Heart left ventricle (tissue), 16 donors: ENCODE results near the gene ATP1A4. TPM values are rescaled to one million over a fixed set of nuclear protein-coding genes. Genes with fewer than 3 reads are reported as not detected.

ENCODE experiments used
- ATAC-seq, 4 donors: fragments of 200-7000 bp; cut with Tn5 transposase; one replicate each; pipeline ENCODE4 v1.9.1; 2020 to 2022; ENCODE audit warnings: moderate library complexity in 4 of 4, mild to moderate bottlenecking in 3 of 4, moderate number of reproducible peaks in 1 of 4
- DNase-seq, 5 donors: peaks; one replicate each; pipeline ENCODE4 v3.0.0-alpha.2; 2020
- H3K27ac ChIP-seq, 12 donors: fragments of 200-600 bp; sonication (generic) in 4 of 12; one replicate each; pipeline versions ENCODE4 v1.5.0 to v1.8.0; 2016 to 2022; ENCODE audit warnings: mild to moderate bottlenecking in 2 of 12
- H3K27me3 ChIP-seq, 9 donors: fragments of 200-600 bp; sonication (generic) in 2 of 9; one replicate each; pipeline versions ENCODE4 v1.5.1 to v1.8.0; 2016 to 2022; ENCODE audit warnings: mild to moderate bottlenecking in 3 of 9
- H3K36me3 ChIP-seq, 9 donors: fragments of 200-600 bp; sonication (generic) in 2 of 9; one replicate each; pipeline versions ENCODE4 v1.5.0 to v1.8.0; 2018 to 2022; ENCODE audit warnings: mild to moderate bottlenecking in 2 of 9
- H3K4me1 ChIP-seq, 12 donors: fragments of 200-600 bp; sonication (generic) in 4 of 12; one replicate each; pipeline versions ENCODE4 v1.5.0 to v1.8.0; 2016 to 2022; ENCODE audit warnings: mild to moderate bottlenecking in 3 of 12
- H3K4me3 ChIP-seq, 12 donors: fragments of 200-600 bp; sonication (generic) in 4 of 12; one replicate each; pipeline versions ENCODE4 v1.5.0 to v1.8.0; 2017 to 2022; ENCODE audit warnings: mild to moderate bottlenecking in 9 of 12, moderate library complexity in 4 of 12
- H3K9me3 ChIP-seq, 12 donors: fragments of 200-600 bp; sonication (generic) in 4 of 12; one replicate each; pipeline versions ENCODE4 v1.5.0 to v1.8.0; 2016 to 2022; ENCODE audit warnings: mild to moderate bottlenecking in 1 of 12
- POLR2A ChIP-seq, 2 donors: fragments of 450-650 bp; IDR thresholded peaks; one replicate each; pipeline ENCODE4 v1.6.1; 2017; ENCODE audit warnings: antibody characterized with exemption in 2 of 2, mild to moderate bottlenecking in 2 of 2, moderate library complexity in 2 of 2
- WGBS, 4 donors: extraction: QIAGEN DNeasy Blood & Tissue Kit in 2 of 4; methylation state at CpG; one replicate each; pipeline versions ENCODE4 v1.1.5 to v1.1.7; 2013 to 2018; 5-methylcytosine and 5-hydroxymethylcytosine counted together
- intact Hi-C, 10 donors: fragments of 100-400 bp; cut with DNase I; formaldehyde crosslinking; loops; one replicate each; pipeline versions ENCODE4 v1.11.1 to v1.14.2; 2022
- polyA plus RNA-seq, 2 donors: library from polyadenylated mRNA; stranded (reverse); fragments of 200-250 nt; gene quantifications; one replicate each; pipeline ENCODE4 v1.2.3, GENCODE V29; 2013
- total RNA-seq, 9 donors: library from RNA; depleted of rRNA in 2 of 9; stranded (reverse); fragments of >200 nt in 2 of 9; fragmentation: NEBNext Ultra II Directional in 3 of 9; extraction: Animal tissue kit (Norgen Biotek cat#: 25700) in 3 of 9; gene quantifications; one replicate each; pipeline versions ENCODE4 v1.1.0 to v1.2.4, GENCODE V29; 2016 to 2023
- TF ChIP-seq, protein P1 (sequence below), 12 donors: fragments of 200-600 bp; sonication (generic) in 4 of 12; IDR thresholded peaks; one replicate each; pipeline versions ENCODE4 v1.5.0 to v1.8.0; 2018 to 2022; ENCODE audit warnings: antibody characterized with exemption in 12 of 12, mild to moderate bottlenecking in 5 of 12
- donor health status: ischemic (EF 13 %, LVEDD 7.1; RV severe dilation, severe dysfunction).
- donor health status: healthy with polysubstance abuse.
- donor health status: DM: no; HTN: yes; CAD: no.
- donor health status: DM: no; HTN: no; CAD: no.
- donor health status: ischemic (EF 25% LVEDD 6.9; RV normal size, moderate dysfunction).
- donor health status: ischemic (EF 25% LVEDD 5.7; RV mildly dilated, moderate dysfunction).
- donor health status: healthy.
- donor health status: DM: yes; HTN: yes; CAD: no.
- donor health status: ischemic (EF 35%, LVEDD 5.7; RV mildly dilated, moderate dysfunction).
- donor health status: nonischemic (EF 11% LVEDD 7.7; RV severe dilation, severe dysfunction).
- donor health status: DM: yes; HTN: yes; CAD: no.
- donor health status: PGD.
- donor health status: ischemic (EF 29% LVEDD 5.4; RV normal size, mild dysfunction).
- donor health status: nonischemic (EF 23%, LVEDD 6.1; RV moderate dilation, normal function).

The ATP1A4 gene
- total and polyA plus RNA-seq, 11 donors, result 0.09 to 1.3 (median 0.25) TPM; not detected in 6

- Histone ChIP-seq H3K4me1 (peaks cover 0 to 84% (median 37%) of the 10 kb centered on the region in 12 donors), H3K27ac (peak overlapping the region; percentile 11 to 95 (median 81)), H3K36me3 (peaks cover 0 to 91% (median 53%) of the 10 kb centered on the region in 9 donors), H3K9me3 (no peaks in the 10 kb centered on the region), H3K27me3 (no peaks in the 10 kb centered on the region), H3K4me3 (no peak overlapping the region)
- no peak for TF ChIP-seq POLR2A (IDR thresholded peaks at IDR 0.05)
- TF ChIP-seq, protein P1, sequence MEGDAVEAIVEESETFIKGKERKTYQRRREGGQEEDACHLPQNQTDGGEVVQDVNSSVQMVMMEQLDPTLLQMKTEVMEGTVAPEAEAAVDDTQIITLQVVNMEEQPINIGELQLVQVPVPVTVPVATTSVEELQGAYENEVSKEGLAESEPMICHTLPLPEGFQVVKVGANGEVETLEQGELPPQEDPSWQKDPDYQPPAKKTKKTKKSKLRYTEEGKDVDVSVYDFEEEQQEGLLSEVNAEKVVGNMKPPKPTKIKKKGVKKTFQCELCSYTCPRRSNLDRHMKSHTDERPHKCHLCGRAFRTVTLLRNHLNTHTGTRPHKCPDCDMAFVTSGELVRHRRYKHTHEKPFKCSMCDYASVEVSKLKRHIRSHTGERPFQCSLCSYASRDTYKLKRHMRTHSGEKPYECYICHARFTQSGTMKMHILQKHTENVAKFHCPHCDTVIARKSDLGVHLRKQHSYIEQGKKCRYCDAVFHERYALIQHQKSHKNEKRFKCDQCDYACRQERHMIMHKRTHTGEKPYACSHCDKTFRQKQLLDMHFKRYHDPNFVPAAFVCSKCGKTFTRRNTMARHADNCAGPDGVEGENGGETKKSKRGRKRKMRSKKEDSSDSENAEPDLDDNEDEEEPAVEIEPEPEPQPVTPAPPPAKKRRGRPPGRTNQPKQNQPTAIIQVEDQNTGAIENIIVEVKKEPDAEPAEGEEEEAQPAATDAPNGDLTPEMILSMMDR (IDR thresholded peaks at IDR 0.05), result no peak
- WGBS, 4 donors, result 90 to 97% (median 93%) methylated on average over 9 of the region's 9 CpGs
- ATAC-seq (no peak), DNase-seq (no peak)
- intact Hi-C loops, result no loop called here
These were observed 24.0 kb upstream of the ATP1A4 start for GRCh38 chr1:160127381-160127780.

GRCh38 chr1:160127865-160128523 is 23.4 kb upstream of the ATP1A4 start:
- H3K9me3 ChIP-seq, result no peaks in the 10 kb centered on the region
- peak in 1 of 5 donors; percentile 65 for DNase-seq
- WGBS, 4 donors, result 36 to 60% (median 37%) methylated on average over 7 of the region's 7 CpGs
- no peak for TF ChIP-seq POLR2A (IDR thresholded peaks at IDR 0.05)
- TF ChIP-seq, protein P1 (IDR thresholded peaks at IDR 0.05), result no peak
- H3K27ac ChIP-seq, result peak overlapping the region; percentile 11 to 95 (median 81)
- H3K27me3 ChIP-seq, result no peaks in the 10 kb centered on the region
- peak in 3 of 4 donors; percentile 21 to 71 (median 71) for ATAC-seq
- intact Hi-C loops, result no loop called here
- H3K4me3 ChIP-seq, result no peak overlapping the region
- peaks cover 0 to 90% (median 54%) of the 10 kb centered on the region in 9 donors for H3K36me3 ChIP-seq
- H3K4me1 ChIP-seq, result peaks cover 0 to 84% (median 37%) of the 10 kb centered on the region in 12 donors

DNA sequence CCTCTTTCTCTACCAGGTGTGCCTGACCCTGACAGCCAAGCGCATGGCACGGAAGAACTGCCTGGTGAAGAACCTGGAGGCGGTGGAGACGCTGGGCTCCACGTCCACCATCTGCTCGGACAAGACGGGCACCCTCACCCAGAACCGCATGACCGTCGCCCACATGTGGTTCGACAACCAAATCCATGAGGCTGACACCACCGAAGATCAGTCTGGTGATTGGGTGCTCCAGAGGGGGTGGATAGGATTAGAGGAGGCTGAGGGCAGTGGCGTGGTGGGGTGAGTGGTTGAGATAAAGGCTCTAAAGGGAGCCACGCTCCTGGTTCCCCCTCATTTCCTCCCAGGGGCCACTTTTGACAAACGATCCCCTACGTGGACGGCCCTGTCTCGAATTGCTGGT is 22.8 kb upstream of the ATP1A4 start:
- intact Hi-C loops, result no loop called here
- no peak for ATAC-seq
- H3K27ac ChIP-seq, result peak overlapping the region; percentile 11 to 95 (median 81)
- DNase-seq, result no peak
- peaks cover 0 to 81% (median 37%) of the 10 kb centered on the region in 12 donors for H3K4me1 ChIP-seq
- peaks cover 0 to 90% (median 55%) of the 10 kb centered on the region in 9 donors for H3K36me3 ChIP-seq
- H3K27me3 ChIP-seq, result no peaks in the 10 kb centered on the region
- H3K9me3 ChIP-seq, result no peaks in the 10 kb centered on the region
- 85 to 91% (median 89%) methylated on average over 18 of the region's 18 CpGs for WGBS, 4 donors
- no peak overlapping the region for H3K4me3 ChIP-seq
- no peak for TF ChIP-seq POLR2A (IDR thresholded peaks at IDR 0.05)
- TF ChIP-seq, protein P1 (IDR thresholded peaks at IDR 0.05), result no peak

GRCh38 chr1:160129046-160129445 is 22.4 kb upstream of the ATP1A4 start:
- Histone ChIP-seq H3K36me3 (peaks cover 0 to 88% (median 53%) of the 10 kb centered on the region in 9 donors), H3K4me3 (no peak overlapping the region), H3K4me1 (peaks cover 0 to 77% (median 34%) of the 10 kb centered on the region in 12 donors), H3K27me3 (no peaks in the 10 kb centered on the region), H3K27ac (peak overlapping the region; percentile 11 to 95 (median 81)), H3K9me3 (no peaks in the 10 kb centered on the region)
- intact Hi-C loops, result no loop called here
- TF ChIP-seq POLR2A (IDR thresholded peaks at IDR 0.05), result no peak
- TF ChIP-seq, protein P1 (IDR thresholded peaks at IDR 0.05), result no peak
- DNase-seq (no peak), ATAC-seq (no peak)
- WGBS, 4 donors, result 89 to 93% (median 91%) methylated on average over 5 of the region's 5 CpGs
